WERI-Rb-1 (cell line): ENCODE results near the gene SLC22A13.
"Not testable (repeated sequence)": the region's sequence is repeated elsewhere in the genome, so short reads cannot be mapped to it uniquely, and the experiment has no call there.

Source experiments
- DNase-seq: peaks from one replicate; pipeline ENCODE4 v3.0.0-alpha.2; 2020
- H3K27ac ChIP-seq: fragments of 250-450 bp; sonication (Bioruptor Pico); 2 replicates; pipeline ENCODE4 v1.5.1; 2020; ENCODE audit warnings: mild to moderate bottlenecking, moderate library complexity
- H3K27me3 ChIP-seq: fragments of 250-450 bp; sonication (Bioruptor Pico); 2 replicates; pipeline ENCODE4 v1.5.1; 2021; ENCODE audit warnings: mild to moderate bottlenecking, low read depth, moderate library complexity; ENCODE audit not compliant: insufficient read depth, severe bottlenecking
- H3K36me3 ChIP-seq: fragments of 250-450 bp; sonication (Bioruptor Pico); 2 replicates; pipeline ENCODE4 v1.5.1; 2020; ENCODE audit warnings: mild to moderate bottlenecking, moderate library complexity
- H3K4me3 ChIP-seq: 2 replicates; pipeline ENCODE4 v1.5.1; 2011; ENCODE audit warnings: low read depth, mild to moderate bottlenecking, control low read depth, low read length
- H3K9me3 ChIP-seq: fragments of 250-450 bp; sonication (Bioruptor Pico); 2 replicates; pipeline ENCODE4 v1.5.1; 2021; ENCODE audit warnings: mild to moderate bottlenecking, moderate library complexity; ENCODE audit not compliant: severe bottlenecking
- TF ChIP-seq, protein P1 (sequence below): IDR thresholded peaks from 2 replicates; pipeline ENCODE4 v1.5.1; 2011; ENCODE audit warnings: low read depth, mild to moderate bottlenecking, control low read depth, inconsistent platforms, low read length

SLC22A13 gene

DNA sequence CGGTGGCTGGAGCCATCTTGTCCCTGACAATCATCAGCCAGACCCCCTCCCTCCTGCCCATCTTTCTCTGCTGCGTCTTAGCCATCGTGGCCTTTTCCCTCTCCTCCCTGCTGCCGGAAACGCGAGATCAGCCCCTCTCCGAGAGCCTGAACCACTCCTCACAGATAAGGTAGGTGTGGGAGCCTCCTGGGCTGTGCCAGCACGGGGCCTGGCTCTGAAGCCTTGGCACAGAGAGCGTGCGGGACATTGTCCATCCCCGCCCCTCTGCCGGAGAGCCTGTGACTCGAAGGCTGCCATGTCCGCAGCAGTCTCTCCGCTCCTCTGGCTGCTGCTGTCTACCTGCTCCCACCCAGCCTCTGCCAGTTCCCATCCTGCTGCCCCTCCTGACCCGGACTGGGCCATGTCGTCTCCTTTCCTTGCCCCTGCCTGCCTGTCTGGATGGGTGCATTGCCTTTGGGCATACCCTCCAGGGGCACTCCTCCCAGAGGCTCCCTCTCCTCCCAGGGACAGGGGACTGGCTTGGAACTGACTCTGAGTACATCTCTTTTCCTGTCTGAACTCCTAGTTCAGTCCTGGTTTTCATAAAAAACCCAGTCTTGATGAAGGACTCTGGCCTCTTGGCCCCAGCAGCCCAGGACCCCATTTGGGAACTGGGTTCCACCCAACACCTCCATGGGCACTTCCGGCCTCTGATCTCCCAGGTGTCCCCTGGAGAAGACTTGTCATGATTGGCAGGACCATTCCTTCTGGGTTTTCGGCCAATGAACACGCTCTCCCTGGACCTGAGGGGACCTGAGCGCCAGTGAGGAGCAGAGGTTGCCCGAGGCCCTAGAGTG is 51.0 kb downstream of the SLC22A13 start:
- Histone ChIP-seq H3K27ac (no peak overlapping the region), H3K36me3 (no peaks in the 10 kb centered on the region)
- TF ChIP-seq, protein P1, sequence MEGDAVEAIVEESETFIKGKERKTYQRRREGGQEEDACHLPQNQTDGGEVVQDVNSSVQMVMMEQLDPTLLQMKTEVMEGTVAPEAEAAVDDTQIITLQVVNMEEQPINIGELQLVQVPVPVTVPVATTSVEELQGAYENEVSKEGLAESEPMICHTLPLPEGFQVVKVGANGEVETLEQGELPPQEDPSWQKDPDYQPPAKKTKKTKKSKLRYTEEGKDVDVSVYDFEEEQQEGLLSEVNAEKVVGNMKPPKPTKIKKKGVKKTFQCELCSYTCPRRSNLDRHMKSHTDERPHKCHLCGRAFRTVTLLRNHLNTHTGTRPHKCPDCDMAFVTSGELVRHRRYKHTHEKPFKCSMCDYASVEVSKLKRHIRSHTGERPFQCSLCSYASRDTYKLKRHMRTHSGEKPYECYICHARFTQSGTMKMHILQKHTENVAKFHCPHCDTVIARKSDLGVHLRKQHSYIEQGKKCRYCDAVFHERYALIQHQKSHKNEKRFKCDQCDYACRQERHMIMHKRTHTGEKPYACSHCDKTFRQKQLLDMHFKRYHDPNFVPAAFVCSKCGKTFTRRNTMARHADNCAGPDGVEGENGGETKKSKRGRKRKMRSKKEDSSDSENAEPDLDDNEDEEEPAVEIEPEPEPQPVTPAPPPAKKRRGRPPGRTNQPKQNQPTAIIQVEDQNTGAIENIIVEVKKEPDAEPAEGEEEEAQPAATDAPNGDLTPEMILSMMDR = no peak

DNA sequence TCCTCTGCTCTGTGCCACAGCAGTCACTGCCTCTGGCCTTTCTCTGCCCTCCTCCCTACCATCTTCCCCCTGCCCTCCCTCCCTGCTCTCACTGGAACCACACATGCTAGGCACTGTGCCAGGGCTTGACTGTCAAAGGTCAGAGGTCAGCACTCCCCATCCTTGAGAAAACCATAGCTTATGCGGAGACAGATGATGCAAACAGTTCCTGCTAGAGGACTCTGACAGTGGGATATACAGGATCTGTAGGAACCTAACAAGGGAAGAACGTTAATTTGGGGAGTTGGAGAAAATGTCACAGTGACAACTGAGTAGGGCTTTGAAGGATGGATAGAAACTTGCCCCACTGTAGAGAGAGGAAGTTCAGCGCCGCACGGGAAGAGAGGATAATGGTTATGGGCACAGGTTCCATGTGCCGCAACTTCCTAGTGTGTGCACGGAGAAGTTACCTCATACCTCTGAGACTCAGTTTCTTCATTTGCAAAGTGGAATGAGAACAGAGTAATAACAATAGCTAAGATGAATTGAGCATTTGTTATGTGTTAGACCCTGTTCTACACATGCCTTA is 51.7 kb downstream of the SLC22A13 start:
- H3K9me3 ChIP-seq = no peaks in the 10 kb centered on the region
- no peaks in the 10 kb centered on the region for H3K36me3 ChIP-seq
- DNase-seq = no peak
- H3K27me3 ChIP-seq = no peaks in the 10 kb centered on the region
- H3K27ac ChIP-seq = no peak overlapping the region
- TF ChIP-seq, protein P1 = no peak
- no peak overlapping the region for H3K4me3 ChIP-seq

More for the DNA sequence above, 51.0 kb downstream of the SLC22A13 start:
- DNase-seq = no peak
- Histone ChIP-seq H3K9me3 (no peaks in the 10 kb centered on the region), H3K4me3 (no peak overlapping the region), H3K27me3 (no peaks in the 10 kb centered on the region)

DNA sequence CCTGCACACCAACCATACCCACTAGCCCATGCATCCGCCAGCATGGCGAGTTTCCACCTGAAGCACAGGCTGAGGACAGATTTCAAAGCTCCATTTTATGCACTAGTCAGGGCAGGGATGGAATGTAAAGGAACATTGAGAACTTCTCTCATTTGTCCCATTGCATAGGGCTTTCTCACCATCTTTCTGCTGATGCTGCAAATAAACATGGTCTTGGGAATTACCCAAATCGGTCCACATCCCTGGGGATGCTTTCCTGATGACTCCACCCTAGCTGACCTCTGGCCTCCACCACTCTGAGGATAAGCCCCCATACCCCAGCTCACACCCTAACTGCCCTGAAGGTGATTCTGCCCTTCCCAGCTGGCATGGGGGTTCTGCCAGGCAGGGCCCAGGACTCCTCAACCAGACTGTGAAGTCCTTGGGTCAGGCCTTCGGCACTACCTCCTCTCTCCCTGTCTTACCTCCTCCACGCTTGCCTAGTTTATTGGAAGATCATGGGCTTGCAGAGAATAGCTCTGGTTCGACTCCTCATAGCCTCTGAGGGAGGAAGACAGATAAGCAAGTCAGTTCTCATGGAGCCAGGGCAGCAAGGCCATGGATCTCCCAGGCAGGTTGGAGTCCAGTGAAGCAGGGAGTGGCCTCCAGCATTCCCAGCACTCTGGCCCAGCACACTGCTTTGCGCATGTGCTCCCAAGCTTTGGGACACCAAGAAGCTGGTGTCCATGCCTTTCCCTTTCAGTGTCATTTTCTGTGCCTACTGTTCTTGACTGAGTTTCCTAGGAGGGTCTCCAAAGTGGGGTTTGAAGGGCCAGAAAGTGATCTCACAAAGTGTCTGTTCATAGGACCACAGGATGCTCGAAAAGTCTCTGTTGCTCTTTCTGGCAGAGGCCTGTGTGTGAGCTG is 53.4 kb downstream of the SLC22A13 start:
- no peak overlapping the region for H3K27ac ChIP-seq
- no peaks in the 10 kb centered on the region for H3K9me3 ChIP-seq
- no peaks in the 10 kb centered on the region for H3K36me3 ChIP-seq
- no peak overlapping the region for H3K4me3 ChIP-seq
- DNase-seq = no peak
- H3K27me3 ChIP-seq = no peaks in the 10 kb centered on the region
- TF ChIP-seq, protein P1 = no peak

DNA sequence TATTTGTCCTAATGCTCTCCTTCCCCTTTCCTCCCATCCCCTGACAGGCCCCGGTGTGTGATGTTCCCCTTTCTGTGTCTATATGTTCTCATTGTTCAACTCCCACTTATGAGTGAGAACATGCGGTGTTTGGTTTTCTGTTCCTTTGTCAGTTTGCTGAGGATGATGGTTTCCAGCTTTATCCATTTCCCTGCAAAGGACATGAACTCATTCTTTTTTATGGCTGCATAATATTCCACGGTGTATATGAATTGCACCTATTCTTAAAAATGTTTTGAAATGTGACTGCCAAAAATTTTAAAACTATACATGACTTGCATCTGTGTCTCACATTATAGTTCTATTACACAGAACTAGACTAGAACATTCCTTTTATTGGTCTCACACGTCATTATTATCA is 55.0 kb downstream of the SLC22A13 start:
- DNase-seq, H3K27ac ChIP-seq: not testable (repeated sequence)

DNA sequence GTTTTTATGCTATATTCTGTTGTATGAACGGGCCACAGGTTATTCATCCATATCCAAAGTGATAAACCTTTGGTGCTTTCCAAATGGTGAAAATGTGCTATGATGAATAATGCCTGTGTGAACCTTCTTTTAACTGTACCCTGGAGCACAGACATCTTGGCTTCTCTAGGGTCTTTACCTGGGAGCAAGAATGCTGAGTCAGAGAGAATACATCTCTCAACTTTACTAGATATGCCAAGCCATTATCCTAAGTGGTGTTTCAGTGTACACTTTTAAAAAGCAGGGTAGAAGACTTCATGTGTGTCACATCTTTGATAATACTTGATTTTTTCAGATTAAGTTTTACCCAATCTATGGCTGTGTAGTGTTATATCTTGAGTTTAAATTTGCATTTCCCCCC is 57.4 kb downstream of the SLC22A13 start:
- H3K9me3 ChIP-seq = peaks cover 6% of the 10 kb centered on the region
- no peaks in the 10 kb centered on the region for H3K36me3 ChIP-seq
- H3K27ac ChIP-seq = no peak overlapping the region
- H3K27me3 ChIP-seq = no peaks in the 10 kb centered on the region
- no peak for DNase-seq
- TF ChIP-seq, protein P1 = no peak
- no peak overlapping the region for H3K4me3 ChIP-seq

More for the DNA sequence above, 55.0 kb downstream of the SLC22A13 start:
- H3K27me3 ChIP-seq, H3K4me3 ChIP-seq, H3K36me3 ChIP-seq, H3K9me3 ChIP-seq: not testable (repeated sequence)

DNA sequence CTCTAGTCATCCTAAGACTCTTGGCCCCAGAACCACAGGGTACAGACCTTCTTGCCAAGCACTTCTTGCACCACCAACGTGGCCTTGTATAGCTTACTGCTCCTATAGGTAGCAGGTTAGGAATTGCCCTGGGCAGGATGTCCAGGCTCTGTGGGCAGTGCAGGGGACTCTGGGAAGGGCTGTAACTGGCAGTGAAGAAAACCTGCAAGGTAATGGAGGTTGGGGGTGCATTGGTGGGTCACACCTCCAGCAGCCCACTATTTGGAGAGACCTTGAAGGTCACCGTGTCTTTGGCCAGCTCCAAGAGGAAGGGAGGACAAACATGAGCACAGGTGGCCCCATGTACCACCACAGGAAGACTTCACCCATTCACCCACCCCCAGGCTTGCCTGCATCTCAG is 59.6 kb downstream of the SLC22A13 start:
- Histone ChIP-seq H3K9me3 (peaks cover 6% of the 10 kb centered on the region), H3K27ac (no peak overlapping the region), H3K36me3 (no peaks in the 10 kb centered on the region), H3K27me3 (no peaks in the 10 kb centered on the region), H3K4me3 (no peak overlapping the region)
- DNase-seq = no peak
- TF ChIP-seq, protein P1 = no peak
